Coronary artery (tissue), 2 donors: ENCODE data around the gene MTUS2.
A peak's percentile ranks its signal among the peaks of the same experiment; 100 is the strongest.

ENCODE experiments used
- DNase-seq: peaks from one replicate; pipeline ENCODE4 v3.0.0-alpha.2; 2017; ENCODE audit warnings: low spot score
- H3K27ac ChIP-seq, 2 donors: fragments of 200-600 bp; sonication (generic); one replicate each; pipeline ENCODE4 v1.5.1; 2016 to 2019
- H3K4me3 ChIP-seq: fragments of 200-600 bp; sonication (generic); 2 replicates; pipeline ENCODE4 v1.5.1; 2016; ENCODE audit warnings: mild to moderate bottlenecking, moderate library complexity
- TF ChIP-seq, protein P1 (sequence below): fragments of 200-600 bp; sonication (generic); IDR thresholded peaks from one replicate; pipeline ENCODE4 v1.5.1; 2019; ENCODE audit warnings: antibody characterized with exemption

Gene MTUS2

DNA sequence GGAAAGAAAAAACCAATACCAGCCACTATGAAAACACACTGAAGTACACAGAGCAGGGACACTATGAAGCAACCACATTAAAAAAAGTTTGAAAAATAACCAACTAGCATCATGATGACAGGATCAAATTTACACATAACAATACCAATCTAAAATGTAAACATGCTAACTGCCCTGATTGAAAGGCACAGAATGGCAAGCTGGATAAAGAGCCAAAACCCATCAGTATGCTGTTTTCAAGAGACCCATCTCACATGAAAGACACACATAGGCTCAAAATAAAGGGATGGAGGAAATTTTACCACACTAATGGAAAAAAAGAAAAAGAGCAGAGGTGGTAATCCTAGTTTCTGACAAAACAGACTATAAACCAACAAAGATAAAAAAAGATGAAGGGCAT, 484.0 kb downstream of the MTUS2 start:
- Histone ChIP-seq H3K27ac (no peak overlapping the region), H3K4me3 (no peak overlapping the region)
- TF ChIP-seq, protein P1, sequence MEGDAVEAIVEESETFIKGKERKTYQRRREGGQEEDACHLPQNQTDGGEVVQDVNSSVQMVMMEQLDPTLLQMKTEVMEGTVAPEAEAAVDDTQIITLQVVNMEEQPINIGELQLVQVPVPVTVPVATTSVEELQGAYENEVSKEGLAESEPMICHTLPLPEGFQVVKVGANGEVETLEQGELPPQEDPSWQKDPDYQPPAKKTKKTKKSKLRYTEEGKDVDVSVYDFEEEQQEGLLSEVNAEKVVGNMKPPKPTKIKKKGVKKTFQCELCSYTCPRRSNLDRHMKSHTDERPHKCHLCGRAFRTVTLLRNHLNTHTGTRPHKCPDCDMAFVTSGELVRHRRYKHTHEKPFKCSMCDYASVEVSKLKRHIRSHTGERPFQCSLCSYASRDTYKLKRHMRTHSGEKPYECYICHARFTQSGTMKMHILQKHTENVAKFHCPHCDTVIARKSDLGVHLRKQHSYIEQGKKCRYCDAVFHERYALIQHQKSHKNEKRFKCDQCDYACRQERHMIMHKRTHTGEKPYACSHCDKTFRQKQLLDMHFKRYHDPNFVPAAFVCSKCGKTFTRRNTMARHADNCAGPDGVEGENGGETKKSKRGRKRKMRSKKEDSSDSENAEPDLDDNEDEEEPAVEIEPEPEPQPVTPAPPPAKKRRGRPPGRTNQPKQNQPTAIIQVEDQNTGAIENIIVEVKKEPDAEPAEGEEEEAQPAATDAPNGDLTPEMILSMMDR: no peak
- no peak for DNase-seq

DNA sequence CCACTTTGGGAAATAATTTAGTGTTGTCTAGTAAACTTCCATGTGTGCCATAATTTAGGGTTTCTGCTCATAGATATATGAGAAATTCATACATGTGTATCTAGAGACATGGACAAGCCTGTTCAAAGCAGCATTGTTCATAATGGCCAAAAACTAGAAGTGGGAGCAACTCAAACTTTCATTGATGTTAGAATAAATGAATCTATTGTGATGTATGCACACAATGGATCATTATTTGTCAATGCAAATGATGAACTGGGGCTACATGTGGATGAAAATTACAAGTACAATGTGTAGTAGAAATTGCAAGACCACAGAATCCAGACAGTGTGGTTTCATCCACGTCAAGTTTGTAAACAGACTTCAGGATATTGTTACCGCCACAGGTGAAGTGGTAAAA, 490.7 kb downstream of the MTUS2 start:
- TF ChIP-seq, protein P1: no peak
- H3K27ac ChIP-seq: no peak overlapping the region
- DNase-seq: no peak
- H3K4me3 ChIP-seq: no peak overlapping the region

- DNase-seq: no peak
- Histone ChIP-seq H3K27ac (no peak overlapping the region), H3K4me3 (no peak overlapping the region)
- TF ChIP-seq, protein P1: no peak
Measured at GRCh38 chr13:29315847-29316246, 495.7 kb downstream of the MTUS2 start.

DNA sequence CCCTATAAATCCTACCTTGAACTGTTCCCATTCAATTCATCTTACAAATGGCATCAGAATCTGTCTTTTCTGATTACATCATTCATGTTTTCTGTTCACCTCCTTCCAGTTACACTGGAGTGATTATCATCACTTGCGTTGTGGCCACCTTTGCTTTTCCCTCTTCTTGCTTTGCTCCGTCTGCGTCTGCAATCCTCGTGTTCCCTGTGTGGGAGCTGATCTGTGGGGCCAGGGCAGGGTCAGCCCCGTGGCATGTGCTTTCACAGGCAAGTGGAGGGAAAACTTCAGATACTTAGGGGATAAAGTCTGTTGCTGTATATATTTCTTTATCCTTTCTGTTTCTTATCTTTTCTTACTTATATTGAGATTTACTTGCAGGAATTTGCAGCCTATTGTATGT, 497.7 kb downstream of the MTUS2 start:
- Histone ChIP-seq H3K27ac (no peak overlapping the region), H3K4me3 (no peak overlapping the region)
- TF ChIP-seq, protein P1: no peak
- DNase-seq: no peak

- TF ChIP-seq, protein P1: no peak
- Histone ChIP-seq H3K4me3 (peak overlapping the region; percentile 2), H3K27ac (peak overlapping the region in 1 of 2 donors; percentile 0)
- no peak for DNase-seq
Measured at GRCh38 chr13:29318741-29319140, 498.6 kb downstream of the MTUS2 start.

GRCh38 chr13:29319451-29319850, 499.3 kb downstream of the MTUS2 start:
- Histone ChIP-seq H3K4me3 (peak overlapping the region; percentile 2), H3K27ac (peak overlapping the region in 1 of 2 donors; percentile 0)
- DNase-seq: no peak
- TF ChIP-seq, protein P1: no peak

GRCh38 chr13:29323954-29324353, 503.8 kb downstream of the MTUS2 start:
- Histone ChIP-seq H3K27ac (no peak overlapping the region), H3K4me3 (no peak overlapping the region)
- TF ChIP-seq, protein P1: no peak
- DNase-seq: no peak
